DOHH2 (cell line): ENCODE results near the gene ARHGAP23.
"Not testable (repeated sequence)": the region's sequence is repeated elsewhere in the genome, so short reads cannot be mapped to it uniquely, and the experiment has no call there.

Experiments
- EZH2phosphoT487 ChIP-seq: fragments of 200-600 bp; sonication (generic); IDR thresholded peaks from 2 replicates; pipeline ENCODE4 v1.6.1; 2017; ENCODE audit warnings: borderline replicate concordance, mild to moderate bottlenecking, antibody characterized with exemption, low read length, moderate library complexity, mixed read lengths
- TF ChIP-seq, protein P1 (sequence below): fragments of 200-600 bp; sonication (generic); IDR thresholded peaks from one replicate; pipeline ENCODE4 v1.5.1; 2014; ENCODE audit warnings: antibody characterized with exemption, mild to moderate bottlenecking, low read depth, low read length; ENCODE audit not compliant: poor library complexity, severe bottlenecking

DNA sequence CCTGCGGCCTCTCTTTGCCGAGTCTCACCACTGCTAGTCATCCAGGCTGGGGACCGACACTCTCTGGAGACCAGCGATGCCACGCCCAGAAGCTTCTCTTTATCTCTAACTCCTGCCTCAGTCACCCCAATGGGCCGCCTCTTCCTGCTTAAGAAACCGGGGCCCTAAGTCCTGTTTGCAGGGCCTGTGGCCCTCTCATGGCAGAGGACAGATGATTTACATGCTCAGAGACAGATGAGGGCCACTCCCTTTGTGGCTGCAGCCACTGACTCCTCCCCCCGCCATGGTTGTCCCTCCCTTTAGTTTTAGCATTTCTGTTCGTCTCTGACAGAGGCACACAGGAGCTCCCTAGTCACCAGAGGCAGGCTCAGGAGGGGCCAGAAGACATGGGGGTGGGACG, 71.0 kb downstream of the ARHGAP23 start:
- TF ChIP-seq, protein P1, sequence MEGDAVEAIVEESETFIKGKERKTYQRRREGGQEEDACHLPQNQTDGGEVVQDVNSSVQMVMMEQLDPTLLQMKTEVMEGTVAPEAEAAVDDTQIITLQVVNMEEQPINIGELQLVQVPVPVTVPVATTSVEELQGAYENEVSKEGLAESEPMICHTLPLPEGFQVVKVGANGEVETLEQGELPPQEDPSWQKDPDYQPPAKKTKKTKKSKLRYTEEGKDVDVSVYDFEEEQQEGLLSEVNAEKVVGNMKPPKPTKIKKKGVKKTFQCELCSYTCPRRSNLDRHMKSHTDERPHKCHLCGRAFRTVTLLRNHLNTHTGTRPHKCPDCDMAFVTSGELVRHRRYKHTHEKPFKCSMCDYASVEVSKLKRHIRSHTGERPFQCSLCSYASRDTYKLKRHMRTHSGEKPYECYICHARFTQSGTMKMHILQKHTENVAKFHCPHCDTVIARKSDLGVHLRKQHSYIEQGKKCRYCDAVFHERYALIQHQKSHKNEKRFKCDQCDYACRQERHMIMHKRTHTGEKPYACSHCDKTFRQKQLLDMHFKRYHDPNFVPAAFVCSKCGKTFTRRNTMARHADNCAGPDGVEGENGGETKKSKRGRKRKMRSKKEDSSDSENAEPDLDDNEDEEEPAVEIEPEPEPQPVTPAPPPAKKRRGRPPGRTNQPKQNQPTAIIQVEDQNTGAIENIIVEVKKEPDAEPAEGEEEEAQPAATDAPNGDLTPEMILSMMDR: not testable (repeated sequence)
- TF ChIP-seq EZH2phosphoT487: not testable (repeated sequence)
